B cell (primary cell): ENCODE measurements around the gene C16orf46. TPM values are rescaled to one million over a fixed set of nuclear protein-coding genes. Genes with fewer than 3 reads are reported as not detected.
"Not testable (repeated sequence)": the region's sequence is repeated elsewhere in the genome, so short reads cannot be mapped to it uniquely, and the experiment has no call there.

ENCODE experiments used
- ATAC-seq: fragments of 200-7000 bp; cut with Tn5 transposase; one replicate; pipeline ENCODE4 v1.10.0; 2021; ENCODE audit warnings: low read depth, mild to moderate bottlenecking, moderate number of reproducible peaks, moderate library complexity
- CTCF ChIA-PET: fragments of 350-600 bp; sonication (Branson Sonifier 250); formaldehyde crosslinking; loops from one replicate; lab custom pipeline; 2021; ENCODE audit warnings: antibody characterized with exemption, inconsistent platforms; lab: Charles Lee
- POLR2A ChIA-PET: fragments of 350-600 bp; sonication (Branson Sonifier 250); formaldehyde crosslinking; loops from one replicate; lab custom pipeline; 2021; ENCODE audit warnings: antibody characterized with exemption; lab: Charles Lee
- DNase-seq: peaks from one replicate; pipeline ENCODE4 v3.0.0; 2013
- H2AFZ ChIP-seq: 2 replicates; pipeline ENCODE4 v1.6.1; 2012; ENCODE audit warnings: mild to moderate bottlenecking, low read depth, low read length; ENCODE audit not compliant: insufficient read depth, poor library complexity, severe bottlenecking
- H3K27ac ChIP-seq, 2 donors: 1 replicate in 1 of 2; 2 replicates in 1 of 2; pipeline ENCODE4 v1.5.1; 2012 to 2013; ENCODE audit warnings: low read length in 2 of 2, mild to moderate bottlenecking in 2 of 2, moderate library complexity in 1 of 2
- H3K27me3 ChIP-seq, 4 experiments: fragments of 200-600 bp in 1 of 4; sonication (generic) in 1 of 4; replicated peaks in 1 of 4; 1 replicate in 2 of 4; 2 replicates in 2 of 4; pipeline versions ENCODE4 v1.6.1 to v1.7.0; 2013 to 2016; ENCODE audit warnings: low read length in 3 of 4, mild to moderate bottlenecking in 2 of 4, mixed read lengths in 1 of 4, moderate library complexity in 1 of 4; ENCODE audit not compliant: insufficient read depth in 4 of 4, control insufficient read depth in 3 of 4; ENCODE audit errors: control extremely low read depth in 1 of 4
- H3K36me3 ChIP-seq, 2 experiments: replicated peaks in 1 of 2; 1 replicate in 1 of 2; 2 replicates in 1 of 2; pipeline versions ENCODE4 v1.6.1 to v1.7.1; 2013; ENCODE audit warnings: low read length in 1 of 2; ENCODE audit not compliant: insufficient read depth in 2 of 2, control insufficient read depth in 1 of 2; ENCODE audit errors: control extremely low read depth in 1 of 2, extremely low read depth in 1 of 2
- H3K4me1 ChIP-seq, 2 donors: fragments of 200-600 bp in 1 of 2; sonication (generic) in 1 of 2; 1 replicate in 1 of 2; 2 replicates in 1 of 2; pipeline versions ENCODE4 v1.5.1 to v1.6.1; 2013 to 2017; ENCODE audit warnings: low read length in 2 of 2; ENCODE audit not compliant: control insufficient read depth in 2 of 2, insufficient read depth in 2 of 2
- H3K4me2 ChIP-seq: replicated peaks from 2 replicates; pipeline ENCODE3; 2012; ENCODE audit warnings: mild to moderate bottlenecking, low read depth, low read length; ENCODE audit not compliant: poor library complexity, severe bottlenecking
- H3K4me3 ChIP-seq, 5 experiments: fragments of 200-600 bp in 1 of 5; sonication (generic) in 1 of 5; 1 replicate in 3 of 5; 2 replicates in 2 of 5; pipeline versions ENCODE4 v1.5.1 to v1.7.0; 2011 to 2016; ENCODE audit warnings: low read length in 4 of 5, mild to moderate bottlenecking in 4 of 5, low read depth in 2 of 5, control low read depth in 1 of 5, moderate library complexity in 1 of 5; ENCODE audit not compliant: insufficient read depth in 1 of 5; ENCODE audit errors: control extremely low read depth in 1 of 5, extremely low read depth in 1 of 5
- H3K79me2 ChIP-seq: fragments of 200-600 bp; sonication (generic); one replicate; pipeline ENCODE4 v1.6.0; 2016; ENCODE audit warnings: low read length; ENCODE audit not compliant: control insufficient read depth, insufficient read depth
- H3K9ac ChIP-seq: fragments of 200-600 bp; sonication (generic); 2 replicates; pipeline ENCODE4 v1.6.1; 2017; ENCODE audit warnings: mild to moderate bottlenecking, low read length, moderate library complexity
- H3K9me3 ChIP-seq, 3 donors: one replicate each; pipeline versions ENCODE4 v1.6.1 to v1.7.1; 2013; ENCODE audit warnings: low read length in 2 of 3; ENCODE audit not compliant: control insufficient read depth in 2 of 3, insufficient read depth in 1 of 3; ENCODE audit errors: control extremely low read depth in 1 of 3
- H4K20me1 ChIP-seq: 2 replicates; pipeline ENCODE4 v1.6.0; 2012; ENCODE audit warnings: mild to moderate bottlenecking, low read length; ENCODE audit not compliant: insufficient read depth, control insufficient read depth, poor library complexity, severe bottlenecking
- H3K27ac Mint-ChIP-seq: one replicate; pipeline ENCODE4 v1.8.0; 2021; ENCODE audit warnings: mixed read lengths
- H3K27me3 Mint-ChIP-seq: one replicate; pipeline ENCODE4 v1.8.0; 2021; ENCODE audit warnings: mixed read lengths
- H3K4me1 Mint-ChIP-seq: one replicate; pipeline ENCODE4 v1.8.0; 2021; ENCODE audit warnings: mixed read lengths
- H3K4me3 Mint-ChIP-seq: one replicate; pipeline ENCODE4 v1.8.0; 2021; ENCODE audit warnings: mixed read lengths
- H3K9me3 Mint-ChIP-seq: one replicate; pipeline ENCODE4 v1.8.0; 2022; ENCODE audit warnings: mixed read lengths; ENCODE audit not compliant: insufficient read depth
- EZH2 ChIP-seq: IDR thresholded peaks from 2 replicates; pipeline ENCODE4 v1.6.1; 2012; ENCODE audit warnings: borderline replicate concordance, low read depth, mild to moderate bottlenecking, moderate library complexity, low read length; ENCODE audit not compliant: insufficient read depth, poor library complexity, severe bottlenecking
- WGBS: methylation state at CpG from one replicate; pipeline ENCODE4 v1.1.5; 2013; ENCODE audit warnings: missing lambda C conversion rate; ENCODE audit not compliant: insufficient coverage; 5-methylcytosine and 5-hydroxymethylcytosine counted together
- intact Hi-C: fragments of 100-400 bp; cut with micrococcal nuclease; formaldehyde crosslinking; loops from one replicate; pipeline ENCODE4 v1.10.0; 2022
- polyA plus RNA-seq: library from polyadenylated mRNA; depleted of rRNA; stranded (reverse); fragments of >200 nt; gene quantifications from 2 replicates; pipeline ENCODE4 v1.2.3, GENCODE V29; 2012
- total RNA-seq, 2 donors: library from RNA; stranded (reverse); fragments of 120-200 nt in 1 of 2; gene quantifications; 1 replicate in 1 of 2; 2 replicates in 1 of 2; pipeline versions ENCODE4 v1.2.3 to v1.2.4, GENCODE V29; 2013 to 2022
- TF ChIP-seq, protein P1 (sequence below): fragments of 200-600 bp; IDR thresholded peaks from one replicate; pipeline ENCODE4 v1.8.0; 2022; ENCODE audit warnings: antibody characterized with exemption, mild to moderate bottlenecking

C16orf46 gene
- total and polyA plus RNA-seq, 2 donors (not counting 1 experiment from before 2014, with no cell fraction given), result 0.28 TPM; not detected in 1

- Histone ChIP-seq H3K4me2 (no peak overlapping the region), H2AFZ (no peak overlapping the region), H4K20me1 (no peaks in the 10 kb centered on the region), H3K36me3 (no peaks in the 10 kb centered on the region), H3K27me3 (peaks cover 0 to 6% (median 0%) of the 10 kb centered on the region in 4 experiments), H3K4me1 (no peaks in the 10 kb centered on the region), H3K79me2 (no peaks in the 10 kb centered on the region), H3K9me3 (no peaks in the 10 kb centered on the region), H3K4me3 (no peak overlapping the region), H3K27ac (no peak overlapping the region), H3K9ac (no peak overlapping the region)
- Mint-ChIP-seq H3K9me3 (no peaks in the 10 kb centered on the region), H3K4me1 (no peaks in the 10 kb centered on the region), H3K4me3 (no peak overlapping the region), H3K27me3 (peaks cover 8% of the 10 kb centered on the region), H3K27ac (no peak overlapping the region)
- ATAC-seq (no peak), DNase-seq (no peak)
- CTCF ChIA-PET, result no interaction called here
- intact Hi-C loops, result no loop called here
- POLR2A ChIA-PET, result no interaction called here
- WGBS, result 91% methylated on average over 4 of the region's 4 CpGs
- no peak for TF ChIP-seq EZH2
- TF ChIP-seq, protein P1, sequence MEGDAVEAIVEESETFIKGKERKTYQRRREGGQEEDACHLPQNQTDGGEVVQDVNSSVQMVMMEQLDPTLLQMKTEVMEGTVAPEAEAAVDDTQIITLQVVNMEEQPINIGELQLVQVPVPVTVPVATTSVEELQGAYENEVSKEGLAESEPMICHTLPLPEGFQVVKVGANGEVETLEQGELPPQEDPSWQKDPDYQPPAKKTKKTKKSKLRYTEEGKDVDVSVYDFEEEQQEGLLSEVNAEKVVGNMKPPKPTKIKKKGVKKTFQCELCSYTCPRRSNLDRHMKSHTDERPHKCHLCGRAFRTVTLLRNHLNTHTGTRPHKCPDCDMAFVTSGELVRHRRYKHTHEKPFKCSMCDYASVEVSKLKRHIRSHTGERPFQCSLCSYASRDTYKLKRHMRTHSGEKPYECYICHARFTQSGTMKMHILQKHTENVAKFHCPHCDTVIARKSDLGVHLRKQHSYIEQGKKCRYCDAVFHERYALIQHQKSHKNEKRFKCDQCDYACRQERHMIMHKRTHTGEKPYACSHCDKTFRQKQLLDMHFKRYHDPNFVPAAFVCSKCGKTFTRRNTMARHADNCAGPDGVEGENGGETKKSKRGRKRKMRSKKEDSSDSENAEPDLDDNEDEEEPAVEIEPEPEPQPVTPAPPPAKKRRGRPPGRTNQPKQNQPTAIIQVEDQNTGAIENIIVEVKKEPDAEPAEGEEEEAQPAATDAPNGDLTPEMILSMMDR, result no peak
Observed at GRCh38 chr16:81112453-81112852, 35.4 kb upstream of the C16orf46 start.

GRCh38 chr16:81109274-81109673 lies 32.2 kb upstream of the C16orf46 start:
- H3K79me2 ChIP-seq, H3K27ac Mint-ChIP-seq, POLR2A ChIA-PET, H3K9me3 ChIP-seq, intact Hi-C loops, H2AFZ ChIP-seq, H3K9ac ChIP-seq, H4K20me1 ChIP-seq, H3K4me1 ChIP-seq, H3K36me3 ChIP-seq, H3K27ac ChIP-seq, DNase-seq, H3K27me3 ChIP-seq, H3K4me2 ChIP-seq, H3K9me3 Mint-ChIP-seq, H3K4me3 Mint-ChIP-seq, CTCF ChIA-PET, H3K4me3 ChIP-seq, ATAC-seq, H3K4me1 Mint-ChIP-seq: not testable (repeated sequence)
- H3K27me3 Mint-ChIP-seq, result peaks cover 12% of the 10 kb centered on the region
- WGBS, result 97% methylated on average over 5 of the region's 6 CpGs
